Tibial nerve (tissue), 4 donors: ENCODE measurements around the gene THOC6.

Experiments
- CTCF ChIP-seq, 5 experiments: fragments of 200-600 bp in 3 of 5; fragments of 450-650 bp in 2 of 5; sonication (generic) in 3 of 5; IDR thresholded peaks; one replicate each; pipeline ENCODE4 v1.5.1; 2016 to 2019; ENCODE audit warnings: antibody characterized with exemption in 5 of 5, mild to moderate bottlenecking in 3 of 5, moderate library complexity in 2 of 5
- EP300 ChIP-seq, 2 donors: sonication (generic); formaldehyde crosslinking; IDR thresholded peaks; one replicate each; pipeline ENCODE4 v1.6.1; 2017; ENCODE audit warnings: antibody characterized with exemption in 2 of 2, mild to moderate bottlenecking in 1 of 2
- POLR2A ChIP-seq, 2 donors: fragments of 450-650 bp; IDR thresholded peaks; one replicate each; pipeline ENCODE4 v1.6.1; 2017; ENCODE audit warnings: antibody characterized with exemption in 2 of 2, mild to moderate bottlenecking in 2 of 2, moderate library complexity in 2 of 2

- TF ChIP-seq CTCF (IDR thresholded peaks at IDR 0.05) (no peak), EP300 (IDR thresholded peaks at IDR 0.05) (no peak), POLR2A (IDR thresholded peaks at IDR 0.05) (no peak)
These were observed 493 bp upstream of the THOC6 start for GRCh38 chr16:3023415-3023668.
